H54 (cell line): ENCODE results near the gene DSCAML1.

Experiments
- DNase-seq: peaks from one replicate; pipeline ENCODE4 v3.0.0; 2011; ENCODE audit warnings: low spot score, mixed read lengths; ENCODE audit not compliant: insufficient read length
- FAIRE-seq: peaks from 3 replicates; lab custom pipeline; 2011; peaks lifted over from hg19 to GRCh38; lab: Jason Lieb, UNC
- POLR2A ChIP-seq: IDR thresholded peaks from 2 replicates; pipeline ENCODE4 v1.6.1; 2011; ENCODE audit warnings: low read depth, mild to moderate bottlenecking, low read length

The DSCAML1 gene

GRCh38 chr11:117502015-117502778 lies 294.8 kb downstream of the DSCAML1 start:
- FAIRE-seq (no peak), DNase-seq (no peak)
- TF ChIP-seq POLR2A: no peak

DNA sequence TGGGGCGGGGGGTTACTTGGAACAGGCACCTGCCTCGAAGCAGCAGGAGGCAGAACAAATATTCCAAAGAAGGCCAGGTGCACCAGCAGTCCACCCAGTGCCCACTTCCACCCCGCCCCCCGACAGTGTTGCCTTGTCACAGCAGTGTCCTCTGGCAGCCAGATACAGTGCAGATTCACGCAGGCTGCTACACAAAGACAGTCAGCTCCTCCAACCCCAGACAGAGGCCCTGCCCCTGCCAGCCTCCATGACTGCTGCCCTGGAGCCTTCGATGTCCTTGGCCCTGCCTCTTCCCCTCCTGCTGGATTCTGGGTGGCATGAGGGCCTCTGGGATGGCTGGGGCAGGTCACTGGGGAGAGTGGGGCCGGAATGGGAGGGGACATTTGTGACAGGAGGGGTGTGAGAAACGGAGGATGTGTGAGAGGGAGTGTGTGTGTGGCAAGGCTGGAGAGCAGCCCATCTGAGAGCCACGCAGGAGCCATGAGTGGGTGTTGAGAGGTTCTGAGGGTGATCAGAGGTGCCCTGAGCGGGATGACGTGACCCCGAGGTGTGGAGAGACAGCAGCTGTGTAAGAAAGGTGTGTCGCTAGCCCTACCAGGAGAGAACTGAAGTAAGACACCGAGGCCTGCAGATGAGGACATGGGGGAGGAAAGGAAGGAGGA lies 295.6 kb downstream of the DSCAML1 start:
- no peak for TF ChIP-seq POLR2A
- DNase-seq: no peak
- FAIRE-seq: no peak

GRCh38 chr11:117498791-117499190 lies 298.2 kb downstream of the DSCAML1 start:
- no peak for DNase-seq
- no peak for FAIRE-seq
- no peak for TF ChIP-seq POLR2A

DNA sequence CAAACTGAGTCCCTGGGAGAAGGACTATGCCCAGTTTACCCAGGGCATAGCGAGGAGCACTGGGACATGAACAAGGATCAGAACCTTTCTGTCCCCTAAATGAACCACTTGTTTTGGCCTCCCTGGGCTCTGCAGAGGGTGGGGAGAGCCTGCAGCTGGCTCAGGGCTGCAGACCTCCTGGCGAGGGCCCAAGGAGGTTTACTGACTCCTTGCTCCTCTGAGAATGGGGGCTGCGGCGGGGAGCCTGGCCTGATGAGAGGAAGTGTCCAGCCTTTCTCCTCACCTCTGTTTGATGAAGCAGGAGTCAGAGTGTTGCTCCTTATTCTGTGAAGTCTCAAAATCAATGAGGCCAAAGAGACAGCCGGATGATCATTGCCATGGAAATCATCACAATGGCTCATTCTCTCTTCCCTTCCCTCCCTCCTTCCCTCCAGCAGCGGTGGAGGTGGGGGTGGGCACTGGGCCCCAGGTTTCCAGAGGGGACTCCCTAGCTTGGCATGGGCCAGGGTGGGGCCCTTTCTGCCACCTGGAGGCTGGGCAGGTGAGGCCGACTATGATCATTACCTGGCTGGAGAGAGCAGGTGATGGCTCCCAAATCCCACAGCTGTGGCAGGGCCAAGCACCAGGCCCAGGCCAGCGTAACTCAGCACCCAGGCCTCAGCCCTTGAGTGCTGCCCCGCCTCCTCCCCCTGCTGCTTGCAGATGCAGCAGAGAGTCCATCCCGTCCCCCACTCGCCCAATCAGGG lies 299.6 kb downstream of the DSCAML1 start:
- no peak for TF ChIP-seq POLR2A
- FAIRE-seq: no peak
- DNase-seq: no peak

- FAIRE-seq: no peak
- TF ChIP-seq POLR2A: no peak
- DNase-seq: no peak
Measured at GRCh38 chr11:117495357-117495756, 301.7 kb downstream of the DSCAML1 start.

- no peak for TF ChIP-seq POLR2A
- FAIRE-seq (no peak), DNase-seq (no peak)
Measured at GRCh38 chr11:117492578-117493251, 304.3 kb downstream of the DSCAML1 start.

GRCh38 chr11:117490911-117491310 lies 306.1 kb downstream of the DSCAML1 start:
- no peak for TF ChIP-seq POLR2A
- DNase-seq (no peak), FAIRE-seq (no peak)

DNA sequence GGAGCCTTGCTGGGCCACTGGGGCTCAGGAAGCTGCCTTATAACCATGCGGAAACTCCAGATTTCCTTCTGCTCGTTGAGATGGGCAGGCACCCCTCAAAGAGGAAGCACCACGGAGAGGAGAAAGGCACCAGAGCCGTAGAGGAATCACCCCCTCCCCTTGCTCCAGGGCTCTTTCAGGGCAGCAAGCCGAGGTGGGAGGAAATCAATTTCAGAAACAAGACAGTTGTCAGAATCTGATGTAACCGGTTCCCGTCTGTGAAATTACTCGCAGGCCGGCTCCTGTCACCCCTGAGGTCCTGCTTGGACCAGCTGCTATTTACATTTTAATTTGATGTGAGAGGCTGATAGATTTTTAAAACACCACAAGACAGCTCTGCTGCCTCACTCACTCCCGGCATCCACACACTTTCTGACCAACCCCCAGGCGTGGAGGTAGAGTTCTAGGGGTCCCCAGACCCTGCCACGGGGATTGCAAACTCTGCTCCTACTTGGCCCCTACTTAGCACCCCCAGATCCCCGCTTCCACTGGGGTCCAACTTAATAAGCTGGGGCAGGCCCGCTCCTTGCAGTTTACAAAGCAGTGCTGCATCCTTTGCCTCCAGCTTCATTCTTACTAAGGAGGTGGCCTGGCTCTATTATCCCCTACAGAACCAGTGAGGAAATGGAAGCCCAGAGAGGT lies 306.9 kb downstream of the DSCAML1 start:
- DNase-seq (no peak), FAIRE-seq (no peak)
- no peak for TF ChIP-seq POLR2A

DNA sequence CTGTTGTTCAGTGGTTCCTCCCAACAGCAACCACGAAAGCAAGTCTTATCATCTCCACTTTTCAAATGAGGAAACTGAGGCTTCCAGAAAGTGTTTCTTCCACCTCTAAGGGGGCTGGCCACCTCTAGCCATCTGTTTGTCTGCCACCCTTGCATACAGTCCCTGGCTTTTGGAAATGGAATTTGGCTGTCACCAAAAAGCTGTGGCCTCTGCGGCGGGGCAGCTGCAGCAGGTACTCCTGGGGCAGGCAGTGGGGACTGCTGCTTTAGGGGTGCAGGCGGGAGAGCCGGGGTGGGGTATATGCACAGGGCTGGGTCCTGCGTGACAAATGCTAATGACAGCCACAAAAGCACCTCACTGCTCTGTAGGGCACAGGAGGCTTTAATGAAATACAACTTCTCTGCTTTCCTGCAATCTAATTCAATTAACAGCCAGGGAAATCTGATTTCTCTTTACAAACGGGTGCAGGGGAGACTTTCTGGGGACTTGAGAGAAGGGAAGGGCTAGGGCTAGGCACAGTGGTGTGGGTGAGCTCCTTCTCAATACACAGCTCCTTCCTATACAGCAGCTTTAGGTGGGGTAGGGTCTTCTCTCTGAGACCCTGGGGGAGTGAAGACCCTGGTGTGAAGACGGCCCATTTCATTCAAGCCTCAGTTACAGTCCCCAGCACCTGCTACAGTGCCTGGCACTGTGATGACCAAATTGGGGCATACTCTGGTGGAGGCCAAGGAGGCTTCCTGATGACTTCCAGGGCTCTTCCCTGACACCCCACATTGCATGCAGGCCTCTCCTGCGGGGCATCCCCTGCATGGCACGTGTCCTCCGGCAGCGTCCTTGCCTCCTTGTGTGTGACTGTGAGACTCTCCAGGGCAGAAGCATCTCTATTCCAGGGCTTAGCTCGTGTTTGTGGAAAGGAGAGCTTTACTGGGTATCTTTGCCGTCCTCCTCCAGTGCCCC lies 307.7 kb downstream of the DSCAML1 start:
- DNase-seq: no peak
- TF ChIP-seq POLR2A: no peak
- FAIRE-seq: no peak

DNA sequence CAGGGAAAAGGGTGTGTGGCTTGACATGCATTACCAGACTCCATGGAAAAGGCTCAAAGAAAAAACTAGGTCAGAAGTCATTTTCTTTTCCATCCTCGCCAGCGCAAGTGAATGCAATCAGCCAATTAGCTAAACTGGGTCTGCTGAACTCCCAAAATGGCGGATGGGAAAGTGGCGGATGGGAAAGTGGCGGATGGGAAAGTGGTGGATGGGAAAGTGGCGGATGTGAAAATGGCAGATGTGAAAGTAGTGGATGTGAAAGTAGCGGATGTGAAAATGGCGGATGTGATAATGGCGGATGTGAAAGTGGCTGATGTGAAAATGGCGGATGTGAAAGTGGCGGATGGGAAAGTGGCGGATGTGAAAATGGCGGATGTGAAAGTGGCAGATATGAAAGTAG lies 311.0 kb downstream of the DSCAML1 start:
- TF ChIP-seq POLR2A: no peak
- no peak for FAIRE-seq
- DNase-seq: no peak

DNA sequence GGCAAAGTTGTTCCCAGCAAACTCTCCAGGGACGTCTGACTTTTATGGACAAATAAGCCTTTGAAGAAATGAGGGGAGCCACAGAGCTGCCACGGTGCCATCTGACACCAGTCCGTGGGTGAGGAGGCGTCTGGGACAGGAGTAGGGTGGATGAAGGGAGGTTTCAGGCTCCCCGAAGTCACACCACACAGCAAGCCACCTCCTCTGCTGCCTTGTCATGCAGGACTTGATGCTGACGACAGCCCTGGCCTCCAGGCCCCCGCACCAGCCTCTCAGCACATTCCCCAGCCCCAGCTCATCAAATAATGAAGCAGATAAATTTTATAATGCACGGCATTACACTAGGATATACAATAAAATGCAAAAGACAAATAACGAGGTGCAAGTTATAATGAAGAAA lies 312.9 kb downstream of the DSCAML1 start:
- DNase-seq (no peak), FAIRE-seq (no peak)
- TF ChIP-seq POLR2A: no peak

GRCh38 chr11:117483372-117483771 lies 313.6 kb downstream of the DSCAML1 start:
- DNase-seq: no peak
- no peak for TF ChIP-seq POLR2A
- FAIRE-seq: no peak
